ENCODE data around the gene NGEF. TPM values are rescaled to one million over a fixed set of nuclear protein-coding genes. Genes with fewer than 3 reads are reported as not detected.
"Not testable (repeated sequence)": the region's sequence is repeated elsewhere in the genome, so short reads cannot be mapped to it uniquely, and the experiment has no call there.

Gene NGEF
- total and polyA plus RNA-seq, 8 donors = 3.3 to 7.1 (median 5.4) TPM

GRCh38 chr2:233056961-233057605 is 44.0 kb upstream of the NGEF start:
- intact Hi-C loops (cut with DNase I) = no loop called here
- ATAC-seq (no peak), DNase-seq (peak in 1 of 6 donors; percentile 27), FAIRE-seq (no peak)
- TF ChIP-seq CTCF (IDR thresholded peaks at IDR 0.05) = no peak
- Histone ChIP-seq H3K4me3 (no peak overlapping the region), H3K36me3 (no peaks in the 10 kb centered on the region), H3K27me3 (peaks cover 0 to 4% (median 0%) of the 10 kb centered on the region in 4 donors), H3K27ac (no peak overlapping the region), H3K4me1 (no peaks in the 10 kb centered on the region), H3K9me3 (no peaks in the 10 kb centered on the region)
- 66 to 72% methylated on average over 6 of the region's 6 CpGs for WGBS, 2 donors

DNA sequence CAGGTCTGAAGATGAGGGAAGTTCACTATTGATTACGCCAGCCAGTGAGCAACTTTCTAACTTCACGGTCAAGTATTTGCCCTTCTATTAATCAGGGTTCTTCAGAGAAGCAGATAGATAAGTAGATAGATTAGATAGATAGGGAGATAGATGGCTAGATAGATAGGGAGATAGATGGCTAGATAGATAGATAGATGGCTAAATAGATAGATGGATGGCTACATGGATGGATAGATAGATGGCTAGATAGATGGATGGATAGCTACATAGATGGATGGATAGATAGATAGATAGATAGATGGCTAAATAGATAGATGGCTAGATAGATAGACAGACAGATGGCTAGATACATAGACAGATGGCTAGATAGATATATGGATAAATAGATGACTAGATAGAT is 42.3 kb upstream of the NGEF start:
- 53 to 68% methylated on average over 2 of the region's 2 CpGs for WGBS, 2 donors
- H3K4me1 ChIP-seq = no peaks in the 10 kb centered on the region
- no peak overlapping the region for H3K4me3 ChIP-seq
- TF ChIP-seq CTCF (IDR thresholded peaks at IDR 0.05) = no peak
- ATAC-seq = no peak
- no peak for DNase-seq
- no peaks in the 10 kb centered on the region for H3K36me3 ChIP-seq
- H3K27me3 ChIP-seq = peaks cover 0 to 4% (median 0%) of the 10 kb centered on the region in 4 donors
- intact Hi-C loops (cut with DNase I) = no loop called here
- no peak overlapping the region for H3K27ac ChIP-seq
- H3K9me3 ChIP-seq = no peaks in the 10 kb centered on the region
- FAIRE-seq = no peak

DNA sequence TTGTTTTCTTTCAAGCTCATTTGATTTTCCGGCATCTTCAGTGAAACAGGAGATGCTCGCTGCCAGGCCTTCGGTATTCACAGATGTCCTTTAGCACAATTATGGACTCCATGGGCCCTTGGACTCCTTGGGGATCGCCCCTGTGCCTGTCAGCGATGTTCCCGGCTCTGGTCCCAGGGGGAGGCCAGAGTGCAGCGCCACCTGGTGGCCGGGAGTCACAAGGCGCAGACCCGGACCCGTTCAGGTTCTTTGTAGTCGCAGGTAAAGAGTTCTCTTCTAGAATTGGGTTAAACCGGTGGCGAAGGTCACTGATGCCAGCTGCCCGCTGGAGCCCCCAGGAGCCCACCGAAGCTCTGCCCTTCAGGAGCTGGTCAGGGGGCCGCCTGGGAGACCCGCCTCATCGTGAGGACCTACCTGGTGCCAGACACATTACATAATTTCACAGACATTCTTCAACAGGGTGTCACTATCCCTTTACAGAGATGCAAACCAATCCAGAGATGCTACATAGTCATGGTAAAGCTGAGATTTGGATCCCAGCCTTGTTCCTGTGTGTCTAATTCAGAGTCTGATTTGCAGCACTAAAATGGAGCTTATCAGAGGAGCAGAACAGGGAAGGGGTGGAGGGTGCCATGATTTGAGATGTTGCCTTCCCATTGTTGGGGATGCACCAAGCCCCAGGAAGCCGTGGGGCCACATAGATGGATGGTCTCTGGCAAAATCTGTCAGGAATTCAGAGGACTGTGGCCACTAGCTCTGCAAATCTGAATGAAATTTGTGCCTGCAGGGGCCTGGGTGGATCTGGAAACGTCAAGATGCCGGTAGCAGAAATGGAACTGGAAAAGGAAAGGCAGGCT is 41.1 kb upstream of the NGEF start:
- 18 to 21% methylated on average over 22 of the region's 22 CpGs for WGBS, 2 donors
- peaks cover 0 to 4% (median 0%) of the 10 kb centered on the region in 4 donors for H3K27me3 ChIP-seq
- DNase-seq (peak in 5 of 6 donors; percentile 30 to 92 (median 70)), FAIRE-seq (no peak), ATAC-seq (peak; percentile 79 to 93 (median 86))
- TF ChIP-seq CTCF (IDR thresholded peaks at IDR 0.05) = peak; percentile 92 to 95 (median 93)
- H3K4me1 ChIP-seq = no peaks in the 10 kb centered on the region
- intact Hi-C loops (cut with DNase I) = no loop called here
- no peak overlapping the region for H3K4me3 ChIP-seq
- H3K9me3 ChIP-seq = no peaks in the 10 kb centered on the region
- H3K27ac ChIP-seq = no peak overlapping the region
- no peaks in the 10 kb centered on the region for H3K36me3 ChIP-seq

- intact Hi-C loops (cut with DNase I); H3K27me3 ChIP-seq; ATAC-seq; H3K27ac ChIP-seq; H3K9me3 ChIP-seq; H3K4me1 ChIP-seq; DNase-seq; H3K4me3 ChIP-seq; H3K36me3 ChIP-seq; FAIRE-seq: not testable (repeated sequence)
- WGBS, 2 donors = 87 to 90% methylated on average over 4 of the region's 4 CpGs
These were observed 39.5 kb upstream of the NGEF start for GRCh38 chr2:233052517-233052916.

DNA sequence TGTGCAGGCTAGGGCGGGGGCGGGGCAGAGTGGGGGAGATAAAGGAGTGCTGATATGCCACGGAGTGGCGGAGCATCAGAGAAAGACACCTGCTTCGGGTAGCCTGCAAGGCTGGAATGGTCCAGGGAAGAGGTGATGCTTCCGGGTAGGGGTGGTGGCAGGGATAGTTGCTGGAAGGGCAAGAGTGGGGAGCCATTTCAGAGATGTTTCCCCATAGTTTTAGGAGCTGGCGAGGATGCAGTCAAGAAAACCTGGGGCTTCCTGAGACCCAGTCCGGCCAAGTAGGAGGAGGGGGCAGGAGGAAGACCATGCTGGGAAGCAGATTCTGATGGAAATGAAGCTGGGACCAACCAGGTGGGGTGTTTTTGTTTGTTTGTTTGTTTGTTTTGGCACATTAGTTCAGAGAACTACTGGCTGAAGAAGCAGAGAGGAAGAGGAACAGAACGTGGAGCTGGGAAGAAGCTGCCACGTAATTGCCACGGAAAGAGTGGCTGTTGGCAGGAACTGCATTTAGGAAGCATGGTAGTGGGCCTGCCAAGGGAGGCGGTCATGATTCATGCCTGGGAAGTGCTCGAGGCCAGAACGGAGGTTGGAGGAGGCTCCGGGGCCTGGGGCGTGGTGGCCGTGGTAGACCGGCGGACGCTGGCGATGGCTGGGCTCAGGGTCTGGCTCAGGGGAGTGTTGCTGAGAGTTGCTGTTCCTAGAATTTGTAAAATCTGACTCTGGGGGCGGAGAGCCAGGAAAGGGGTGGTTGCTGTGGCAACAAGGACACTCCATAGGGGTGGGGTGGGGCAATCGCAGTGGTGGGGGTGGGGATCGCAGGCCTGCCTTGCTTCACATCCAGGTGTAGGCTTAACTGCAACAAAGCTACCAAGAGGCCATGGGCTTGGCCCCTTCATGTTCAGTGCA is 38.4 kb upstream of the NGEF start:
- DNase-seq (peak in 1 of 6 donors; percentile 35), ATAC-seq (peak in 2 of 4 donors; percentile 34 to 50), FAIRE-seq (no peak)
- intact Hi-C loops (cut with DNase I) = no loop called here
- H3K9me3 ChIP-seq = no peaks in the 10 kb centered on the region
- no peaks in the 10 kb centered on the region for H3K4me1 ChIP-seq
- no peak overlapping the region for H3K27ac ChIP-seq
- H3K4me3 ChIP-seq = no peak overlapping the region
- 49 to 50% methylated on average over 24 of the region's 24 CpGs for WGBS, 2 donors
- TF ChIP-seq CTCF (IDR thresholded peaks at IDR 0.05) = no peak
- peaks cover 0 to 4% (median 0%) of the 10 kb centered on the region in 4 donors for H3K27me3 ChIP-seq
- no peaks in the 10 kb centered on the region for H3K36me3 ChIP-seq
